CD14-positive monocyte (primary cell): ENCODE results near the gene NOTO. TPM values are rescaled to one million over a fixed set of nuclear protein-coding genes. Genes with fewer than 3 reads are reported as not detected.

Source experiments
- DNase-seq, 3 donors: peaks; one replicate each; pipeline ENCODE4 v3.0.0-alpha.2; 2011 to 2022
- H2AFZ ChIP-seq: 2 replicates; pipeline ENCODE4 v1.6.0; 2012; ENCODE audit warnings: mild to moderate bottlenecking, low read depth, low read length, inconsistent platforms; ENCODE audit not compliant: insufficient read depth, poor library complexity, severe bottlenecking
- H3K27ac ChIP-seq, 2 donors: 1 replicate in 1 of 2; 2 replicates in 1 of 2; pipeline ENCODE4 v1.5.1; 2012 to 2013; ENCODE audit warnings: low read length in 2 of 2, control low read depth in 1 of 2, inconsistent platforms in 1 of 2, low read depth in 1 of 2, mild to moderate bottlenecking in 1 of 2
- H3K27me3 ChIP-seq, 2 donors: one replicate each; pipeline versions ENCODE4 v1.6.0 to v1.6.1; 2011 to 2013; ENCODE audit warnings: low read length in 2 of 2; ENCODE audit not compliant: control insufficient read depth in 2 of 2, insufficient read depth in 2 of 2
- H3K36me3 ChIP-seq, 2 donors: replicated peaks in 1 of 2; 1 replicate in 1 of 2; 2 replicates in 1 of 2; pipeline versions ENCODE4 v1.5.1 to v1.6.1; 2012 to 2013; ENCODE audit warnings: low read length in 2 of 2, control low read depth in 1 of 2, inconsistent platforms in 1 of 2, mild to moderate bottlenecking in 1 of 2; ENCODE audit not compliant: insufficient read depth in 2 of 2, control insufficient read depth in 1 of 2
- H3K4me1 ChIP-seq, 2 donors: 1 replicate in 1 of 2; 2 replicates in 1 of 2; pipeline versions ENCODE4 v1.5.1 to v1.6.1; 2012 to 2013; ENCODE audit warnings: low read length in 2 of 2, control low read depth in 1 of 2, inconsistent platforms in 1 of 2, mild to moderate bottlenecking in 1 of 2, moderate library complexity in 1 of 2; ENCODE audit not compliant: insufficient read depth in 2 of 2, control insufficient read depth in 1 of 2
- H3K4me2 ChIP-seq: replicated peaks from 2 replicates; pipeline ENCODE3; 2012; ENCODE audit warnings: low read length, moderate library complexity, mild to moderate bottlenecking; ENCODE audit not compliant: poor library complexity, severe bottlenecking; ENCODE audit errors: extremely low read depth
- H3K4me3 ChIP-seq, 3 experiments: fragments of 200-600 bp in 1 of 3; sonication (generic) in 1 of 3; replicated peaks in 1 of 3; 1 replicate in 2 of 3; 2 replicates in 1 of 3; pipeline ENCODE4 v1.5.1; 2011 to 2013; ENCODE audit warnings: low read length in 3 of 3, mild to moderate bottlenecking in 3 of 3, control low read depth in 2 of 3, low read depth in 2 of 3, inconsistent platforms in 1 of 3, moderate library complexity in 1 of 3
- H3K79me2 ChIP-seq: 2 replicates; pipeline ENCODE4 v1.6.0; 2012; ENCODE audit warnings: mild to moderate bottlenecking, control low read depth, inconsistent platforms, low read length, moderate library complexity; ENCODE audit not compliant: insufficient read depth
- H3K9ac ChIP-seq: 2 replicates; pipeline ENCODE4 v1.6.0; 2017; ENCODE audit warnings: low read length, mild to moderate bottlenecking; ENCODE audit not compliant: insufficient read depth, poor library complexity, severe bottlenecking
- H3K9me3 ChIP-seq, 2 donors: replicated peaks in 1 of 2; 1 replicate in 1 of 2; 2 replicates in 1 of 2; pipeline versions ENCODE4 v1.5.1 to v1.6.1; 2012 to 2013; ENCODE audit warnings: low read length in 2 of 2, control low read depth in 1 of 2; ENCODE audit not compliant: control insufficient read depth in 1 of 2, insufficient read depth in 1 of 2
- H4K20me1 ChIP-seq: 2 replicates; pipeline ENCODE4 v1.6.0; 2012; ENCODE audit warnings: mild to moderate bottlenecking, low read length, control low read depth, moderate library complexity; ENCODE audit not compliant: insufficient read depth
- H3K27ac Mint-ChIP-seq, 7 donors: one replicate each; pipeline ENCODE4 v1.8.0; 2020; ENCODE audit warnings: mild to moderate bottlenecking in 7 of 7, mixed read lengths in 7 of 7, moderate library complexity in 6 of 7, inconsistent platforms in 2 of 7
- H3K27me3 Mint-ChIP-seq, 3 donors: one replicate each; pipeline ENCODE4 v1.8.0; 2021 to 2022; ENCODE audit warnings: low read depth in 3 of 3, mild to moderate bottlenecking in 3 of 3, mixed read lengths in 3 of 3, moderate library complexity in 3 of 3, inconsistent platforms in 1 of 3
- H3K36me3 Mint-ChIP-seq, 2 donors: one replicate each; pipeline ENCODE4 v1.8.0; 2020; ENCODE audit warnings: mixed read lengths in 2 of 2, inconsistent platforms in 1 of 2, mild to moderate bottlenecking in 1 of 2
- H3K4me1 Mint-ChIP-seq: one replicate; pipeline ENCODE4 v1.8.0; 2020; ENCODE audit warnings: mild to moderate bottlenecking, mixed read lengths
- H3K4me3 Mint-ChIP-seq, 2 donors: one replicate each; pipeline ENCODE4 v1.8.0; 2020; ENCODE audit warnings: mild to moderate bottlenecking in 2 of 2, mixed read lengths in 2 of 2, moderate library complexity in 1 of 2
- H3K9me3 Mint-ChIP-seq, 7 donors: one replicate each; pipeline ENCODE4 v1.8.0; 2020 to 2022; ENCODE audit warnings: mixed read lengths in 7 of 7, mild to moderate bottlenecking in 6 of 7, moderate library complexity in 6 of 7, inconsistent platforms in 2 of 7
- CTCF ChIP-seq: fragments of 200-600 bp; IDR thresholded peaks from one replicate; pipeline ENCODE4 v1.8.0; 2022; ENCODE audit warnings: antibody characterized with exemption, mild to moderate bottlenecking
- WGBS: methylation state at CpG from one replicate; pipeline ENCODE4 v1.1.5; 2013; ENCODE audit warnings: missing lambda C conversion rate; ENCODE audit not compliant: insufficient coverage; 5-methylcytosine and 5-hydroxymethylcytosine counted together
- intact Hi-C, 2 donors: fragments of 100-400 bp; cut with micrococcal nuclease; formaldehyde crosslinking; loops; one replicate each; pipeline versions ENCODE4 v1.15.0 to v1.15.1; 2023
- polyA plus RNA-seq, 3 donors: library from polyadenylated mRNA; depleted of rRNA in 1 of 3; unstranded in 2 of 3; stranded (reverse) in 1 of 3; fragments of 300-500 nt in 2 of 3; fragments of >200 nt in 1 of 3; fragmentation: Illumina TruSeq in 2 of 3; gene quantifications; 1 replicate in 2 of 3; 2 replicates in 1 of 3; pipeline ENCODE4 v1.2.3, GENCODE V29; 2012 to 2021

The NOTO gene
- polyA plus RNA-seq, 3 donors = not detected

DNA sequence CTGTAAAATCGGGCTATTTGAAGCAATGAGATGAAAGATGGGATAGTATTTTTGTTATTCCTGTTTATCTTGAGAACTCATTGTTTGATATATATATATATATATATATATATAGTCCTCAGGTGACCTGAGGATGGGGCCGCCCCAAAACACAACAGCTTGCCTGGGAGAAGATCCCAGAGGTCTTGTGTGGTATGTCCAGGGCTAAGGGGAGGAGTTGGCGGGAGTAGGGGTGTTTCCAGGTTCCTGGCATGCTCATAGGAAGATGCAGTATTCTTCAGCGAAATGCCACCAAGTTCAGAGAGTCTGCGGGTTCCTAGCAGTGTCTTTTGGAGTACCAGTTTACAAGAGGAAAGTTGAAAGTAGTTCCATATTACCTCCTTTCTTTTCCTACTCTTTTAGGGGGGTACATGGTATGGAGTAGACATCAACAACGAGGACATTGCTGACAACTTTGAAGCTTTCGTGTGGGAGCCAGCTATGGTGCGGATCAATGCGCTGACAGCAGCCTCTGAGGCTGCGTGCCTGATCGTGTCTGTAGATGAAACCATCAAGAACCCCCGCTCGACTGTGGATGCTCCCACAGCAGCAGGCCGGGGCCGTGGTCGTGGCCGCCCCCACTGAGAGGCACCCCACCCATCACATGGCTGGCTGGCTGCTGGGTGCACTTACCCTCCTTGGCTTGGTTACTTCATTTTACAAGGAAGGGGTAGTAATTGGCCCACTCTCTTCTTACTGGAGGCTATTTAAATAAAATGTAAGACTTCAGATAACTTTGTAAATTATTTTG, 50.1 kb downstream of the NOTO start:
- Histone ChIP-seq H3K9me3 (no peaks in the 10 kb centered on the region), H3K79me2 (no peaks in the 10 kb centered on the region), H2AFZ (no peak overlapping the region), H3K9ac (no peak overlapping the region), H4K20me1 (peaks cover 7% of the 10 kb centered on the region), H3K4me1 (peaks cover 0 to 8% of the 10 kb centered on the region in 2 donors), H3K36me3 (peaks cover 63 to 89% of the 10 kb centered on the region in 2 donors), H3K27me3 (no peaks in the 10 kb centered on the region), H3K27ac (peak overlapping the region in 1 of 2 donors; percentile 52), H3K4me2 (no peak overlapping the region), H3K4me3 (no peak overlapping the region)
- no peak for TF ChIP-seq CTCF
- 88% methylated on average over 8 of the region's 17 CpGs for WGBS
- H3K4me3 Mint-ChIP-seq = no peak overlapping the region
- peaks cover 63 to 71% of the 10 kb centered on the region in 2 donors for H3K36me3 Mint-ChIP-seq
- intact Hi-C loops = no loop called here
- DNase-seq = no peak
- H3K9me3 Mint-ChIP-seq = no peaks in the 10 kb centered on the region
- peak overlapping the region in 3 of 7 donors; percentile 33 to 69 (median 61) for H3K27ac Mint-ChIP-seq
- peaks cover 4% of the 10 kb centered on the region for H3K4me1 Mint-ChIP-seq
- peaks cover 0 to 1% (median 0%) of the 10 kb centered on the region in 3 donors for H3K27me3 Mint-ChIP-seq

DNA sequence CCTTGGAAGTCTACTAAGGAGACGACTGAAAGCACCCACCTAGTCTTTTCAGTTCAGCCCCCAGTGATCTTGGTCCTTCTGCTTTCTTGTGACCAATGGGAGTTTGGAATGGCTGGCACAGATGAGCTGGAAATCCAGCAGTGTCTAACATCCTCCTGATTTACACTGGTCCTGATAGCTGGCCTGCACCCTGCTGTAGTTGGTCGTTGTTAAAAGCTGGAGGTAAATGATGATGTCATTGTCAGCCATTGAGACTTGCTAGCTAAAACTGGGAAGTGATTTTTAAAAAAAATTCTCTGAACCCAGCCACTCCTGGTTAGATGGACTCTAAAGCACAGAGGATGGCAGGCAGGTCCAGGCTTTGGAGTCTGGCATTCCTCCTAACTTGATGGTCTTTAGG, 51.0 kb downstream of the NOTO start:
- no peak overlapping the region for H3K4me2 ChIP-seq
- H3K36me3 ChIP-seq = peaks cover 56 to 83% of the 10 kb centered on the region in 2 donors
- peak overlapping the region; percentile 31 to 80 (median 78) for H3K27ac Mint-ChIP-seq
- H3K4me1 Mint-ChIP-seq = peaks cover 11% of the 10 kb centered on the region
- no peak overlapping the region for H2AFZ ChIP-seq
- DNase-seq = no peak
- intact Hi-C loops = no loop called here
- WGBS = no CpG with 5 or more reads among the region's 2 CpGs
- no peak for TF ChIP-seq CTCF
- H3K27ac ChIP-seq = peak overlapping the region in 1 of 2 donors; percentile 52
- no peak overlapping the region for H3K4me3 Mint-ChIP-seq
- H3K27me3 ChIP-seq = no peaks in the 10 kb centered on the region
- peaks cover 0 to 8% of the 10 kb centered on the region in 2 donors for H3K4me1 ChIP-seq
- H3K4me3 ChIP-seq = no peak overlapping the region
- H3K79me2 ChIP-seq = no peaks in the 10 kb centered on the region
- no peaks in the 10 kb centered on the region for H3K9me3 ChIP-seq
- no peaks in the 10 kb centered on the region for H3K9me3 Mint-ChIP-seq
- peaks cover 0 to 1% (median 0%) of the 10 kb centered on the region in 3 donors for H3K27me3 Mint-ChIP-seq
- H3K9ac ChIP-seq = no peak overlapping the region
- peaks cover 55 to 64% of the 10 kb centered on the region in 2 donors for H3K36me3 Mint-ChIP-seq
- no peaks in the 10 kb centered on the region for H4K20me1 ChIP-seq
